MM.1S (cell line): ENCODE results near the gene THSD7B.

Experiments
- DNase-seq: peaks from one replicate; pipeline ENCODE4 v3.0.0-alpha.2; 2015
- H2AFZ ChIP-seq: fragments of 300-600 bp; sonication (generic); 2 replicates; pipeline ENCODE4 v1.6.0; 2016; ENCODE audit warnings: antibody characterized with exemption, low read length
- H3F3A ChIP-seq: fragments of 300-600 bp; sonication (generic); 2 replicates; pipeline ENCODE4 v1.6.1; 2016; ENCODE audit warnings: mild to moderate bottlenecking, antibody characterized with exemption, low read length, moderate library complexity, mixed read lengths; ENCODE audit not compliant: insufficient read depth
- H3K27ac ChIP-seq: fragments of 300-600 bp; sonication (generic); 2 replicates; pipeline ENCODE4 v1.5.1; 2016; ENCODE audit warnings: mild to moderate bottlenecking, low read length
- H3K27me3 ChIP-seq: fragments of 300-600 bp; sonication (generic); replicated peaks from 2 replicates; pipeline ENCODE4 v1.6.0; 2016; ENCODE audit warnings: low read length; ENCODE audit not compliant: insufficient read depth
- H3K36me3 ChIP-seq: fragments of 300-600 bp; sonication (generic); replicated peaks from 2 replicates; pipeline ENCODE4 v1.6.1; 2016; ENCODE audit warnings: mild to moderate bottlenecking, low read length, mixed read lengths; ENCODE audit not compliant: insufficient read depth
- H3K4me1 ChIP-seq: fragments of 300-600 bp; sonication (generic); 2 replicates; pipeline ENCODE4 v1.6.1; 2016; ENCODE audit warnings: low read length, mixed read lengths
- H3K4me2 ChIP-seq: fragments of 300-600 bp; sonication (generic); 2 replicates; pipeline ENCODE4 v1.6.0; 2016; ENCODE audit warnings: low read depth, low read length
- H3K4me3 ChIP-seq: fragments of 300-600 bp; sonication (generic); 2 replicates; pipeline ENCODE4 v1.5.1; 2016; ENCODE audit warnings: low read length, mixed read lengths
- H3K79me2 ChIP-seq: fragments of 300-600 bp; sonication (generic); 2 replicates; pipeline ENCODE4 v1.6.1; 2016; ENCODE audit warnings: mixed run types, low read length, mixed read lengths
- H3K9ac ChIP-seq: fragments of 300-600 bp; sonication (generic); 2 replicates; pipeline ENCODE4 v1.6.1; 2016; ENCODE audit warnings: low read length, mixed read lengths
- H3K9me2 ChIP-seq: fragments of 300-600 bp; sonication (generic); replicated peaks from 2 replicates; pipeline ENCODE4 v1.6.1; 2016; ENCODE audit warnings: mild to moderate bottlenecking, low read length, mixed read lengths; ENCODE audit not compliant: insufficient read depth
- H3K9me3 ChIP-seq: fragments of 300-600 bp; sonication (generic); replicated peaks from 2 replicates; pipeline ENCODE4 v1.6.1; 2016; ENCODE audit warnings: mild to moderate bottlenecking, low read length, mixed read lengths; ENCODE audit not compliant: insufficient read depth
- H4K20me1 ChIP-seq: fragments of 300-600 bp; sonication (generic); 2 replicates; pipeline ENCODE4 v1.6.1; 2016; ENCODE audit warnings: mild to moderate bottlenecking, low read length, moderate library complexity, mixed read lengths; ENCODE audit not compliant: insufficient read depth
- EZH2 ChIP-seq: fragments of 300-600 bp; sonication (generic); optimal IDR thresholded peaks from 2 replicates; pipeline ENCODE3; 2017; ENCODE audit warnings: low read depth, mild to moderate bottlenecking, antibody characterized with exemption, low read length, mixed read lengths
- EZH2phosphoT487 ChIP-seq: fragments of 300-600 bp; sonication (generic); IDR thresholded peaks from 2 replicates; pipeline ENCODE4 v1.6.1; 2018; ENCODE audit warnings: antibody characterized with exemption, low read length
- TF ChIP-seq, protein P1 (sequence below): fragments of 300-600 bp; sonication (generic); IDR thresholded peaks from 2 replicates; pipeline ENCODE4 v1.5.1; 2016; ENCODE audit warnings: antibody characterized with exemption, low read length, mixed read lengths

Gene THSD7B

DNA sequence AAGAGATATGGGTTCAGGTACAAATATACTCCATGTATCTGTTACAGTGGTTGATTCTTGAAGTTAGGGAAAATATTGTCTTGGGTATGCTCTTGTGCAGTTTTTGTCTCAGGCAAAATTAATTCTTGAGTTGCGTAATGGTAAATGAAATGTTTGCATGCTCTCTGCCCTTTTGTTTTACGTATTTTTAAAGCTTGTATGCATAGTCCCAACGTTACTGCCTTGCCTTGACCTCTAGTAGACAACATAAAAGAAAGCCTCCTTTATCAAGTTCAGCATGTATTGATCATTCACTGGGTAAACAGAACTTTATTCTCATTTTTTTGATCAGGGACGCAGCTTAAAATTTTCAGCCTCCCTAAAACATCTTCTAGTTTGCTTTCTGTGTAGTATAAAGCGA lies 283.1 kb downstream of the THSD7B start:
- H3F3A ChIP-seq: no peaks in the 10 kb centered on the region
- no peak overlapping the region for H3K4me2 ChIP-seq
- no peaks in the 10 kb centered on the region for H3K9me2 ChIP-seq
- TF ChIP-seq, protein P1, sequence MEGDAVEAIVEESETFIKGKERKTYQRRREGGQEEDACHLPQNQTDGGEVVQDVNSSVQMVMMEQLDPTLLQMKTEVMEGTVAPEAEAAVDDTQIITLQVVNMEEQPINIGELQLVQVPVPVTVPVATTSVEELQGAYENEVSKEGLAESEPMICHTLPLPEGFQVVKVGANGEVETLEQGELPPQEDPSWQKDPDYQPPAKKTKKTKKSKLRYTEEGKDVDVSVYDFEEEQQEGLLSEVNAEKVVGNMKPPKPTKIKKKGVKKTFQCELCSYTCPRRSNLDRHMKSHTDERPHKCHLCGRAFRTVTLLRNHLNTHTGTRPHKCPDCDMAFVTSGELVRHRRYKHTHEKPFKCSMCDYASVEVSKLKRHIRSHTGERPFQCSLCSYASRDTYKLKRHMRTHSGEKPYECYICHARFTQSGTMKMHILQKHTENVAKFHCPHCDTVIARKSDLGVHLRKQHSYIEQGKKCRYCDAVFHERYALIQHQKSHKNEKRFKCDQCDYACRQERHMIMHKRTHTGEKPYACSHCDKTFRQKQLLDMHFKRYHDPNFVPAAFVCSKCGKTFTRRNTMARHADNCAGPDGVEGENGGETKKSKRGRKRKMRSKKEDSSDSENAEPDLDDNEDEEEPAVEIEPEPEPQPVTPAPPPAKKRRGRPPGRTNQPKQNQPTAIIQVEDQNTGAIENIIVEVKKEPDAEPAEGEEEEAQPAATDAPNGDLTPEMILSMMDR: no peak
- no peak for TF ChIP-seq EZH2
- TF ChIP-seq EZH2phosphoT487: no peak
- no peak for DNase-seq
- H3K9ac ChIP-seq: no peak overlapping the region
- H3K27ac ChIP-seq: no peak overlapping the region
- H3K79me2 ChIP-seq: no peaks in the 10 kb centered on the region
- no peak overlapping the region for H2AFZ ChIP-seq
- H3K4me1 ChIP-seq: no peaks in the 10 kb centered on the region
- H3K36me3 ChIP-seq: no peaks in the 10 kb centered on the region
- H3K27me3 ChIP-seq: no peaks in the 10 kb centered on the region
- no peak overlapping the region for H3K4me3 ChIP-seq
- no peaks in the 10 kb centered on the region for H3K9me3 ChIP-seq
- H4K20me1 ChIP-seq: no peaks in the 10 kb centered on the region

DNA sequence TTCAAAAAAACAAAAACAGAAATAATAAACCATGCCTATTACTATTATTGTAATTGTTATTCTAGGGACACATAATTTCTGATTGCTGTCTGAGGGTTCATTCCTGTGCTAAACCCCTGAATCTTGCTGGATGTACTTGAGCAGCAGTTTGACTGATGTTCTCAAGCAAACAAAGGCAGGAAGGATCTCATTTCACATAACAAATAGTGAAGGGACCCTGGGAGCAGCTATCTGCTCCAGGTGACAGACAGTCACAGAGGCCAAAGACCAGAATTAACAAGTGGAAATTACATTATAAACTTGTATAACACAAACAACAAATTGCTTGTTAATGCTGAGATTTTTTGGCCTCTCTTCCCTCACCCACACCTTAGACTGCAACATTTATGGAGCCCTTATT lies 284.2 kb downstream of the THSD7B start:
- no peaks in the 10 kb centered on the region for H3K79me2 ChIP-seq
- no peak overlapping the region for H2AFZ ChIP-seq
- no peaks in the 10 kb centered on the region for H3F3A ChIP-seq
- no peak overlapping the region for H3K4me2 ChIP-seq
- DNase-seq: no peak
- no peak overlapping the region for H3K4me3 ChIP-seq
- H3K36me3 ChIP-seq: no peaks in the 10 kb centered on the region
- no peaks in the 10 kb centered on the region for H3K27me3 ChIP-seq
- no peak overlapping the region for H3K27ac ChIP-seq
- no peak overlapping the region for H3K9ac ChIP-seq
- H4K20me1 ChIP-seq: no peaks in the 10 kb centered on the region
- H3K4me1 ChIP-seq: no peaks in the 10 kb centered on the region
- no peaks in the 10 kb centered on the region for H3K9me2 ChIP-seq
- no peaks in the 10 kb centered on the region for H3K9me3 ChIP-seq
- no peak for TF ChIP-seq EZH2phosphoT487
- TF ChIP-seq EZH2: no peak
- TF ChIP-seq, protein P1: no peak

DNA sequence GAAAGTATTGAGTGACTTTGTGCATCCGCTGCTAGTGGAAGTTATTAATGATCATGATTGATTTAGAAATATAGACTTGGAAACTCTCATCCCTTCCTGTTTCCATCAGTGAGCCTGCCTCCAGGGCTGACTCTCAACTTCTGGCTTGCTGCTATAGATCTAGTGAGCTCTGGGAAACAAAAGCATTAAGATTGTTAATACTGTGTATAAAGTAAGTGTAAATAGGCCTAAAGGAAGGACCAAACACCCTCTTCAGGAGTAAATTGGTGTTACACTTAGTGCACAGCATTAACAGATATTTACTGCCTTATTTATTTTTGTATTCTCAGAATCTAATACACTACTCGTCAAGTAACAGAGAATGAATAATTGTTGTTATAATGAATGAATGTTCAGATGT lies 285.6 kb downstream of the THSD7B start:
- Histone ChIP-seq H3K4me2 (no peak overlapping the region), H4K20me1 (no peaks in the 10 kb centered on the region), H3K79me2 (no peaks in the 10 kb centered on the region), H3K9me3 (no peaks in the 10 kb centered on the region), H3K27me3 (no peaks in the 10 kb centered on the region), H3K27ac (no peak overlapping the region), H3K4me3 (no peak overlapping the region), H3F3A (no peaks in the 10 kb centered on the region), H3K9ac (no peak overlapping the region), H3K36me3 (no peaks in the 10 kb centered on the region), H3K4me1 (no peaks in the 10 kb centered on the region), H3K9me2 (no peaks in the 10 kb centered on the region), H2AFZ (no peak overlapping the region)
- TF ChIP-seq EZH2: no peak
- TF ChIP-seq, protein P1: peak; percentile 20; the same call in 1 of the 2 replicates
- no peak for TF ChIP-seq EZH2phosphoT487
- DNase-seq: peak; percentile 12
